Kidney epithelial cell (primary cell): ENCODE measurements around the gene AOAH. TPM values are rescaled to one million over a fixed set of nuclear protein-coding genes. Genes with fewer than 3 reads are reported as not detected.

Source experiments
- DNase-seq: peaks from one replicate; pipeline ENCODE4 v3.0.0-alpha.2; 2010; ENCODE audit warnings: low read depth
- H3K27me3 ChIP-seq: 2 replicates; pipeline ENCODE4 v1.6.0; 2011; ENCODE audit warnings: low read length; ENCODE audit not compliant: control insufficient read depth, insufficient read depth
- H3K36me3 ChIP-seq: 2 replicates; pipeline ENCODE4 v1.5.1; 2011; ENCODE audit warnings: low read length; ENCODE audit not compliant: control insufficient read depth, insufficient read depth
- H3K4me3 ChIP-seq: 2 replicates; pipeline ENCODE4 v1.5.1; 2011; ENCODE audit warnings: low read depth, mild to moderate bottlenecking, control low read depth, low read length
- CTCF ChIP-seq: IDR thresholded peaks from 2 replicates; pipeline ENCODE4 v1.5.1; 2011; ENCODE audit warnings: mild to moderate bottlenecking, moderate library complexity, low read length, control low read depth, inconsistent platforms; ENCODE audit not compliant: insufficient read depth, poor library complexity, severe bottlenecking
- total RNA-seq: library from RNA; depleted of rRNA; stranded (reverse); fragments of >200 nt; gene quantifications from 2 replicates; pipeline ENCODE4 v1.2.3, GENCODE V29; 2015

The AOAH gene
- total RNA-seq, 1 donor from 2014 or later, result 4.4 TPM

DNA sequence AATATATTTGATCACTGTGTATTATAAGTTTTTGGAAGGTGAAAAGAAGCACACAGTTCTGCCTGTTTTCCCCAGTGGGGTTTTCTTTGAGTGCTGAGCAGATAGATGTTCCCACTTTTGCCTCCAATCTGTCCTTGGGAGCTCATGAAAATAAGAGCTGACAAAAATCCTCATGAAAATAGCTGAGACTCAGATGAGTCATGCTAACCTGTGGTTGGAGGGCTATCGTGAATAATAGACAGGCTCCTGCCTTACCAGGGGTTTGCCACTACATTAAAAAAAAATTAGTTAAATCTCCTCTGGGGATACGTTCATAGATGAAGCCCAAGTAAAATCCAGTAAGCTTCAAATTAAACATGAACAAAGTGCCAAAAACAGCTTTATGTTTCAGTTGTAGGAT, 10.9 kb upstream of the AOAH start:
- no peaks in the 10 kb centered on the region for H3K27me3 ChIP-seq
- DNase-seq, result peak; percentile 41
- TF ChIP-seq CTCF, result no peak
- H3K36me3 ChIP-seq, result no peaks in the 10 kb centered on the region
- no peak overlapping the region for H3K4me3 ChIP-seq

- no peaks in the 10 kb centered on the region for H3K36me3 ChIP-seq
- no peaks in the 10 kb centered on the region for H3K27me3 ChIP-seq
- H3K4me3 ChIP-seq, result no peak overlapping the region
- no peak for TF ChIP-seq CTCF
- DNase-seq, result no peak
Measured at GRCh38 chr7:36734731-36735130, 10.4 kb upstream of the AOAH start.

DNA sequence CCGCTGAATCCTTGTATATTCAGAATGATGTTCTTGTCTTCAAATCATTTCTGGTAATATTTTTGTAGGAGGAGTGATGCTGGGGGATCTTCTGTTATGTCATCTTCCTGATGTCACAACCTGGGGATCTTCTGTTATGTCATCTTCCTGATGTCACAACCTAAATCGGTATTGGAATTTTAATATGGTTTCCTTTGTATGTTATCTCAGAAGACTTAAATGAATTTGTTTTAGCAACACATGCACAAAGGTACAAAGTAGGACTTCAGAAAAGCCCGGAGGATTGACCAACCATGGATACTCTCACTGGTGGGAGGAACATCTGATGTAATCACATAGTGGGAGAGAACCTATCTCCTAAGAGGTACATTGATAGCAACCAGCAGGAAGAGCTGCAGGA, 9.1 kb upstream of the AOAH start:
- H3K36me3 ChIP-seq, result no peaks in the 10 kb centered on the region
- no peak for TF ChIP-seq CTCF
- no peak for DNase-seq

DNA sequence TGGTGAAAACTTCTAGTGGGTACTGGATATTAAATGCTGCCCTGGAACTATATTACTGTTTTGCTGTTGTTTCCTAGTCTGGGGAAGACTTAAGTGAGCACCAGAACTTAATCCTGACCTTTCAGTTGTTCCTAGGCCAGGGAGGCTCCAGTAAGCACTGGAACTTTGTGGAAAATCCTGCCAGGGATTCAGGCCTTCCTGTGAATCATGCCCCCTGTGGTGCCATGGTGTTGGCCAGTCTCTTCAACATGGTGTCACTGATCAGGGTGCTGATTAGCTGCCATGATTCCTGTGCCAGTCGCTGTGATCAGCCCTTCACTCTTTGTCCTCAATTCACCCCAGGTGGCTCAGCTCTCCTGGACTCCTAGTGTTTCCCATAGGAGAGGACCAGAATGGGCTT, 8.5 kb upstream of the AOAH start:
- no peak overlapping the region for H3K4me3 ChIP-seq
- DNase-seq, result no peak
- TF ChIP-seq CTCF, result no peak
- no peaks in the 10 kb centered on the region for H3K36me3 ChIP-seq
- H3K27me3 ChIP-seq, result no peaks in the 10 kb centered on the region

More for the DNA sequence above, 9.1 kb upstream of the AOAH start:
- no peaks in the 10 kb centered on the region for H3K27me3 ChIP-seq
- H3K4me3 ChIP-seq, result no peak overlapping the region

GRCh38 chr7:36730046-36730445, 5.8 kb upstream of the AOAH start:
- no peak for DNase-seq
- no peak overlapping the region for H3K4me3 ChIP-seq
- TF ChIP-seq CTCF, result no peak
- H3K36me3 ChIP-seq, result no peaks in the 10 kb centered on the region
- H3K27me3 ChIP-seq, result no peaks in the 10 kb centered on the region

DNA sequence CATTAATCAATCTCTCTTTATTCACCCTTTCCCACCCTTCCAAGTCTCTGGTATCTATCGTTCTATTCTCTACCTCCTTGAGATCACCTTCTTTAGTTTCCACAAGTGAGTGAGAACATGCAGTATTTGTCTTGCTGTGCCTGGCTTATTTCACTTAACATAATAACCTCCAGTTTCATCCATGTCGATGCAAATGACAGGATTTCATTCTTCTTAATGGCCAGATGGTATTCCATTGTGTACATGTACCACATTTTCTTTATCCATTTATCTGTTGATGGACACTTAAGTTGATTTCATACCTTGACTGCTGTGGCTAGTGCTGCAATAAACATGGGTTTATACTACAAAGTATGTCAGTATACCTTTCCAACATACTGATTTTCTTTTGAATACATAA, 3.8 kb upstream of the AOAH start:
- Histone ChIP-seq H3K27me3 (no peaks in the 10 kb centered on the region), H3K36me3 (no peaks in the 10 kb centered on the region), H3K4me3 (no peak overlapping the region)
- DNase-seq, result no peak
- no peak for TF ChIP-seq CTCF
